WTC11 (cell line): ENCODE data around the gene ANKS3. TPM values are rescaled to one million over a fixed set of nuclear protein-coding genes. Genes with fewer than 3 reads are reported as not detected.
A peak's percentile ranks its signal among the peaks of the same experiment; 100 is the strongest.

Experiments
- ATAC-seq: fragments of 200-7000 bp; cut with Tn5 transposase; 2 replicates; pipeline ENCODE4 v1.10.0; 2021; ENCODE audit warnings: mild to moderate bottlenecking, moderate library complexity
- CTCF ChIA-PET: fragments of 300-600 bp; sonication (Branson Sonifier 250); formaldehyde crosslinking; loops from one replicate; lab custom pipeline; 2021; ENCODE audit warnings: antibody characterized with exemption; lab: Charles Lee
- POLR2A ChIA-PET: fragments of 350-600 bp; sonication (Branson Sonifier 250); formaldehyde crosslinking; loops from one replicate; lab custom pipeline; 2021; ENCODE audit warnings: antibody characterized with exemption; lab: Charles Lee
- DNase-seq: peaks from one replicate; pipeline ENCODE4 v3.0.0; 2021; ENCODE audit warnings: low spot score
- H3K27ac Mint-ChIP-seq: 2 replicates; pipeline ENCODE4 v1.8.0; 2021; ENCODE audit warnings: mixed read lengths
- H3K27me3 Mint-ChIP-seq: 2 replicates; pipeline ENCODE4 v1.8.0; 2021; ENCODE audit warnings: low read depth, mild to moderate bottlenecking, moderate library complexity, mixed read lengths
- H3K36me3 Mint-ChIP-seq: 2 replicates; pipeline ENCODE4 v1.8.0; 2021; ENCODE audit warnings: mixed read lengths
- H3K4me1 Mint-ChIP-seq: 2 replicates; pipeline ENCODE4 v1.8.0; 2022; ENCODE audit warnings: mixed read lengths
- H3K4me3 Mint-ChIP-seq: 2 replicates; pipeline ENCODE4 v1.8.0; 2021; ENCODE audit warnings: mild to moderate bottlenecking, moderate library complexity, mixed read lengths
- H3K9me3 Mint-ChIP-seq: 2 replicates; pipeline ENCODE4 v1.8.0; 2021; ENCODE audit warnings: mixed read lengths
- E2F4 ChIP-seq: sonication (generic); formaldehyde crosslinking; IDR thresholded peaks from 2 replicates; pipeline ENCODE4 v1.8.1; 2022; ENCODE audit warnings: low read depth, mild to moderate bottlenecking, moderate library complexity, missing genetic modification reagents, borderline replicate concordance
- ESRRA ChIP-seq: sonication (generic); formaldehyde crosslinking; IDR thresholded peaks from 2 replicates; pipeline ENCODE4 v1.8.1; 2022; ENCODE audit warnings: mild to moderate bottlenecking, missing genetic modification reagents, borderline replicate concordance
- ETV6 ChIP-seq: sonication (generic); formaldehyde crosslinking; IDR thresholded peaks from 2 replicates; pipeline ENCODE4 v1.8.1; 2022; ENCODE audit warnings: mild to moderate bottlenecking, missing genetic modification reagents
- GTF2I ChIP-seq: fragments of 250-450 bp; sonication (Bioruptor Pico); conservative IDR thresholded peaks from 2 replicates; pipeline ENCODE4 v1.4.0; 2021; ENCODE audit warnings: mild to moderate bottlenecking
- HMGXB4 ChIP-seq: sonication (generic); formaldehyde crosslinking; IDR thresholded peaks from 2 replicates; pipeline ENCODE4 v1.8.1; 2023; ENCODE audit warnings: mild to moderate bottlenecking, moderate library complexity, missing genetic modification reagents
- IRF1 ChIP-seq: sonication (generic); formaldehyde crosslinking; IDR thresholded peaks from 2 replicates; pipeline ENCODE4 v1.8.0; 2023; ENCODE audit warnings: missing genetic modification reagents
- KAT7 ChIP-seq: sonication (generic); formaldehyde crosslinking; IDR thresholded peaks from 2 replicates; pipeline ENCODE4 v1.8.1; 2023; ENCODE audit warnings: missing genetic modification reagents, mild to moderate bottlenecking, borderline replicate concordance
- MAX ChIP-seq: sonication (generic); formaldehyde crosslinking; IDR thresholded peaks from 2 replicates; pipeline ENCODE4 v1.8.0; 2022; ENCODE audit warnings: mild to moderate bottlenecking, missing genetic modification reagents
- MYBL2 ChIP-seq: sonication (generic); formaldehyde crosslinking; IDR thresholded peaks from 2 replicates; pipeline ENCODE4 v1.8.1; 2023; ENCODE audit warnings: mild to moderate bottlenecking, moderate library complexity, missing genetic modification reagents
- RORB ChIP-seq: fragments of 250-450 bp; sonication (Bioruptor Pico); IDR thresholded peaks from 2 replicates; pipeline ENCODE4 v1.9.0; 2021; ENCODE audit warnings: mild to moderate bottlenecking
- TEAD4 ChIP-seq: sonication (generic); formaldehyde crosslinking; IDR thresholded peaks from 2 replicates; pipeline ENCODE4 v1.8.0; 2022; ENCODE audit warnings: mild to moderate bottlenecking, missing genetic modification reagents
- TP53 ChIP-seq: sonication (generic); formaldehyde crosslinking; IDR thresholded peaks from 2 replicates; pipeline ENCODE4 v1.8.1; 2023; ENCODE audit warnings: mild to moderate bottlenecking, missing genetic modification reagents
- USF2 ChIP-seq: sonication (generic); formaldehyde crosslinking; IDR thresholded peaks from 2 replicates; pipeline ENCODE4 v1.8.1; 2023; ENCODE audit warnings: mild to moderate bottlenecking, missing genetic modification reagents, moderate library complexity
- ZNF121 ChIP-seq: sonication (generic); formaldehyde crosslinking; IDR thresholded peaks from 2 replicates; pipeline ENCODE4 v1.8.0; 2023; ENCODE audit warnings: missing genetic modification reagents
- ZNF138 ChIP-seq: sonication (generic); formaldehyde crosslinking; conservative IDR thresholded peaks from 2 replicates; pipeline ENCODE4 v1.8.1; 2022; ENCODE audit warnings: mild to moderate bottlenecking, moderate library complexity, missing genetic modification reagents
- ZNF219 ChIP-seq: sonication (generic); formaldehyde crosslinking; IDR thresholded peaks from 2 replicates; pipeline ENCODE4 v1.8.0; 2023; ENCODE audit warnings: missing genetic modification reagents, mild to moderate bottlenecking, borderline replicate concordance
- total RNA-seq: library from RNA; stranded (reverse); gene quantifications from 3 replicates; pipeline ENCODE4 v1.2.3, GENCODE V29; 2021

Gene ANKS3
- total RNA-seq, 1 experiment from 2014 or later = 35.6 TPM

GRCh38 chr16:4694642-4695451, 39.2 kb downstream of the ANKS3 start (continued):
- TF ChIP-seq E2F4 (no peak), TP53 (CRISPR knock-in tag) (no peak), MYBL2 (no peak), IRF1 (CRISPR knock-in tag) (no peak)

GRCh38 chr16:4693956-4694641, 40.0 kb downstream of the ANKS3 start:
- Mint-ChIP-seq H3K27me3 (no peaks in the 10 kb centered on the region), H3K4me1 (no peaks in the 10 kb centered on the region), H3K36me3 (peaks cover 3% of the 10 kb centered on the region; the same call in 1 of the 2 replicates), H3K27ac (no peak overlapping the region), H3K4me3 (peak overlapping the region; percentile 63), H3K9me3 (no peaks in the 10 kb centered on the region)
- CTCF ChIA-PET = interaction anchor here (0.8 to 6.5 kb wide), 12 partner anchors 11 to 264 kb away, joined by 3 to 63 read pairs (median 4); partner anchors contain the start of genes CDIP1, MGRN1, ROGDI and SEC14L5
- TF ChIP-seq HMGXB4 (peak; percentile 2; the same call in 1 of the 2 replicates), ETV6 (0 out of 2 replicates have a peak, but pooled peaks have one; percentile 12), ZNF219 (CRISPR knock-in tag) (peak; percentile 19; the same call in 1 of the 2 replicates), USF2 (CRISPR knock-in tag) (no peak), KAT7 (0 out of 2 replicates have a peak, but pooled peaks have one; percentile 73), RORB (CRISPR knock-in tag) (no peak), ZNF121 (CRISPR knock-in tag) (no peak), MAX (CRISPR knock-in tag) (no peak), TEAD4 (CRISPR knock-in tag) (no peak), GTF2I (no peak), ESRRA (CRISPR knock-in tag) (no peak), ZNF138 (CRISPR knock-in tag) (no peak)
- POLR2A ChIA-PET = interaction anchor here (0.6 to 1.0 kb wide), 7 partner anchors 11 to 213 kb away, joined by 3 to 6 read pairs (median 5); no protein-coding TSS in a partner anchor
- DNase-seq (no peak), ATAC-seq (no peak; the same call in none of the 2 replicates)
